NCI-H2196 (cell line): ENCODE results near the gene PLEKHG3.
A peak's percentile ranks its signal among the peaks of the same experiment; 100 is the strongest.

Source experiments
- DNase-seq: peaks from one replicate; lab custom pipeline; 2025; ENCODE audit not compliant: unreplicated experiment; lab: John Stamatoyannopoulos, UW

PLEKHG3 gene

GRCh38 chr14:64725879-64726584, 21.8 kb downstream of the PLEKHG3 start:
- DNase-seq: no peak

GRCh38 chr14:64726585-64726890, 22.3 kb downstream of the PLEKHG3 start:
- peak; percentile 33 for DNase-seq

- DNase-seq: no peak
Measured at GRCh38 chr14:64727551-64728071, 23.4 kb downstream of the PLEKHG3 start.

- DNase-seq: no peak
Measured at GRCh38 chr14:64728106-64728505, 23.9 kb downstream of the PLEKHG3 start.

GRCh38 chr14:64728856-64729255, 24.6 kb downstream of the PLEKHG3 start:
- no peak for DNase-seq

- DNase-seq: no peak
Measured at GRCh38 chr14:64729386-64730060, 25.3 kb downstream of the PLEKHG3 start.

GRCh38 chr14:64730061-64730440, 25.8 kb downstream of the PLEKHG3 start:
- no peak for DNase-seq

GRCh38 chr14:64730681-64731080, 26.5 kb downstream of the PLEKHG3 start:
- no peak for DNase-seq

- no peak for DNase-seq
Measured at GRCh38 chr14:64731141-64731581, 26.9 kb downstream of the PLEKHG3 start.

- DNase-seq: no peak
Measured at GRCh38 chr14:64732066-64732465, 27.8 kb downstream of the PLEKHG3 start.

- DNase-seq: no peak
Measured at GRCh38 chr14:64732536-64733120, 28.4 kb downstream of the PLEKHG3 start.

GRCh38 chr14:64733321-64733720, 29.1 kb downstream of the PLEKHG3 start:
- DNase-seq: no peak

- DNase-seq: no peak
Measured at GRCh38 chr14:64733899-64734298, 29.7 kb downstream of the PLEKHG3 start.

GRCh38 chr14:64734990-64735389, 30.8 kb downstream of the PLEKHG3 start:
- DNase-seq: peak; percentile 32

- peak; percentile 86 for DNase-seq
Measured at GRCh38 chr14:64736271-64737169, 32.3 kb downstream of the PLEKHG3 start.

- no peak for DNase-seq
Measured at GRCh38 chr14:64737391-64738280, 33.4 kb downstream of the PLEKHG3 start.

GRCh38 chr14:64738281-64738804, 34.1 kb downstream of the PLEKHG3 start:
- no peak for DNase-seq

GRCh38 chr14:64741200-64741599, 37.0 kb downstream of the PLEKHG3 start:
- DNase-seq: no peak

GRCh38 chr14:64741961-64742360, 37.7 kb downstream of the PLEKHG3 start:
- no peak for DNase-seq

- DNase-seq: no peak
Measured at GRCh38 chr14:64743061-64743460, 38.8 kb downstream of the PLEKHG3 start.
